Lower lobe of right lung (tissue), 2 donors: ENCODE data around the gene DIDO1. TPM values are rescaled to one million over a fixed set of nuclear protein-coding genes. Genes with fewer than 3 reads are reported as not detected.

Experiments used
- ATAC-seq, 2 donors: fragments of 200-7000 bp; cut with Tn5 transposase; one replicate each; pipeline ENCODE4 v1.9.1; 2020 to 2022; ENCODE audit warnings: mild to moderate bottlenecking in 2 of 2, moderate library complexity in 2 of 2
- DNase-seq: peaks from one replicate; pipeline ENCODE4 v3.0.0-alpha.2; 2020
- H3K27ac ChIP-seq: fragments of 200-600 bp; one replicate; pipeline ENCODE4 v1.8.0; 2022
- H3K27me3 ChIP-seq: fragments of 200-600 bp; one replicate; pipeline ENCODE4 v1.8.0; 2022; ENCODE audit warnings: low read depth
- H3K36me3 ChIP-seq: fragments of 200-600 bp; one replicate; pipeline ENCODE4 v1.8.0; 2022; ENCODE audit warnings: mild to moderate bottlenecking
- H3K4me1 ChIP-seq: fragments of 200-600 bp; one replicate; pipeline ENCODE4 v1.8.0; 2022
- H3K4me3 ChIP-seq: fragments of 200-600 bp; one replicate; pipeline ENCODE4 v1.8.0; 2022; ENCODE audit warnings: mild to moderate bottlenecking
- H3K9me3 ChIP-seq: fragments of 200-600 bp; one replicate; pipeline ENCODE4 v1.8.0; 2022
- intact Hi-C: fragments of 100-400 bp; cut with DNase I; formaldehyde crosslinking; loops from one replicate; pipeline ENCODE4 v1.11.0; 2022
- total RNA-seq: library from RNA; stranded (reverse); fragmentation: NEBNext Ultra II Directional; extraction: Animal tissue kit (Norgen Biotek cat#: 25700); gene quantifications from one replicate; pipeline ENCODE4 v1.2.1, GENCODE V29; 2021
- TF ChIP-seq, protein P1 (sequence below): fragments of 200-600 bp; IDR thresholded peaks from one replicate; pipeline ENCODE4 v1.8.0; 2022; ENCODE audit warnings: antibody characterized with exemption, mild to moderate bottlenecking
- donor health status: DM: no; HTN: yes; CAD: no; lungs with severe emphysema.

The DIDO1 gene
- total RNA-seq, 1 donor from 2014 or later = 54.6 TPM

DNA sequence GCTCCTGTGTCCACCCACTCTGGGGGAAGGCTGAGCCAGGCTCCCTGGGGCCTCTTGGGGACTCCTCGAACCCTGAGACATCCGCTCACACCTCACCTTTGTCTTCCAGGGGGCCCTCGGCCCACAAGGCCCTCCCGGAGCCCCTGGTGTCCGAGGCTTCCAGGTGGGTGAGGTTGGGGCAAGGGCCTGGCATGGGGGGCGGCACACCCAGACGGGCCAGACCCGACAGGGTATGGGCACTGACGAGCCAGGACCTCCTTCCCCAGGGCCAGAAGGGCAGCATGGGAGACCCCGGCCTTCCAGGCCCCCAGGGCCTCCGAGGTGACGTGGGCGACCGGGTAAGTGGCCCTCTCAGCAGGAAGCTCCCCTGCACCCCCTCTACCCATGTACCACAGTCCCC lies 96.1 kb downstream of the DIDO1 start:
- no peak for ATAC-seq
- TF ChIP-seq, protein P1, sequence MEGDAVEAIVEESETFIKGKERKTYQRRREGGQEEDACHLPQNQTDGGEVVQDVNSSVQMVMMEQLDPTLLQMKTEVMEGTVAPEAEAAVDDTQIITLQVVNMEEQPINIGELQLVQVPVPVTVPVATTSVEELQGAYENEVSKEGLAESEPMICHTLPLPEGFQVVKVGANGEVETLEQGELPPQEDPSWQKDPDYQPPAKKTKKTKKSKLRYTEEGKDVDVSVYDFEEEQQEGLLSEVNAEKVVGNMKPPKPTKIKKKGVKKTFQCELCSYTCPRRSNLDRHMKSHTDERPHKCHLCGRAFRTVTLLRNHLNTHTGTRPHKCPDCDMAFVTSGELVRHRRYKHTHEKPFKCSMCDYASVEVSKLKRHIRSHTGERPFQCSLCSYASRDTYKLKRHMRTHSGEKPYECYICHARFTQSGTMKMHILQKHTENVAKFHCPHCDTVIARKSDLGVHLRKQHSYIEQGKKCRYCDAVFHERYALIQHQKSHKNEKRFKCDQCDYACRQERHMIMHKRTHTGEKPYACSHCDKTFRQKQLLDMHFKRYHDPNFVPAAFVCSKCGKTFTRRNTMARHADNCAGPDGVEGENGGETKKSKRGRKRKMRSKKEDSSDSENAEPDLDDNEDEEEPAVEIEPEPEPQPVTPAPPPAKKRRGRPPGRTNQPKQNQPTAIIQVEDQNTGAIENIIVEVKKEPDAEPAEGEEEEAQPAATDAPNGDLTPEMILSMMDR = no peak
- no peak overlapping the region for H3K4me3 ChIP-seq
- no peak overlapping the region for H3K27ac ChIP-seq
- intact Hi-C loops = no loop called here
- H3K9me3 ChIP-seq = no peaks in the 10 kb centered on the region
- peaks cover 6% of the 10 kb centered on the region for H3K27me3 ChIP-seq
- H3K36me3 ChIP-seq = no peaks in the 10 kb centered on the region
- peaks cover 15% of the 10 kb centered on the region for H3K4me1 ChIP-seq
- DNase-seq = no peak

DNA sequence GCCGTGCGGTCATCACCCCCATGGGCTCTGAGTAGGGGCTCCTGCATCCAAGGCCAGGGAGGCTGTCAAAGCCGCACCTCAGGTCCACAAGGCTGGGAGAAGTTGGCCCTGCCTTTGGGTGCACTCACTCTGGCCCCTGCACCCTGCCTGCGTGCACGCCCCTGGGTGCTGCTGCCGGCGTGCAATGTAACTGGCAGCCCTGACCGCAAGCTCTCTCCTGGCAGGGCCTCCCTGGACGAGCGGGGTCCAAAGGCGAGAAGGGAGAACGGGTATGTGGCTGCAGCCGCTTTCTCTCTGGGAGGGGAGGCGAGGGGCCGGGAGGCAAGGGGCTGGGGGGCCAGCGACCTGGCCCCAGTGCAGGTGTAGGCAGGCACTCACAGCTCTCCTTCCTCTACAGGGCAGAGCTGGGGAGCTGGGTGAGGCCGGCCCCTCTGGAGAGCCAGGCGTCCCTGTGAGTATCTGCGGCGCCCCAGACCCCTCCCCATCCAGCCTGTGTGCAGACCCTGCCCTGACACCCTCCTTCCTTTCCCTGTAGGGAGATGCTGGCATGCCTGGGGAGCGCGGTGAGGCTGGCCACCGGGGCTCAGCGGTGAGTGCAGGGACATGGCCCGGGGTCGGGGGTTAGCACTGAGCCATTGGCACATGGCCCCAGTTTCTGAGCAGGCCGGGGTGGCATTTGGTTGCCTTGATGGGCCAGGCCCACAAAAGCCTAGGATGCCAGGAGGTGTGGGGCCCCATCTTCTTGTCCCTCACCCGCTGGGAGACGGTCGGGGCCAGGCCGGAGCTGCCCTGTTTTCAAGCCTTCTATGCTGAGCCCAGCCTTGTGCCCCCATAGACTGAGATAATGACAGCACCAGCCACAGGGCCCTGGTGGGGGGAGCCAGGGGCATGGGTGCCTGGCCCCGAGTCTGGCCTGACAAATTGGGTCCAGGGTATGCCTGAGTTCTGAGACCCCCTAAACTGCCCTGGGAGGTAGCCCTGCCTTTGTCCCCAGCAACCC lies 96.8 kb downstream of the DIDO1 start:
- peaks cover 4% of the 10 kb centered on the region for H3K27me3 ChIP-seq
- intact Hi-C loops = no loop called here
- DNase-seq (no peak), ATAC-seq (no peak)
- TF ChIP-seq, protein P1 = no peak
- peaks cover 17% of the 10 kb centered on the region for H3K4me1 ChIP-seq
- no peaks in the 10 kb centered on the region for H3K9me3 ChIP-seq
- H3K27ac ChIP-seq = no peak overlapping the region
- H3K36me3 ChIP-seq = no peaks in the 10 kb centered on the region
- H3K4me3 ChIP-seq = no peak overlapping the region

DNA sequence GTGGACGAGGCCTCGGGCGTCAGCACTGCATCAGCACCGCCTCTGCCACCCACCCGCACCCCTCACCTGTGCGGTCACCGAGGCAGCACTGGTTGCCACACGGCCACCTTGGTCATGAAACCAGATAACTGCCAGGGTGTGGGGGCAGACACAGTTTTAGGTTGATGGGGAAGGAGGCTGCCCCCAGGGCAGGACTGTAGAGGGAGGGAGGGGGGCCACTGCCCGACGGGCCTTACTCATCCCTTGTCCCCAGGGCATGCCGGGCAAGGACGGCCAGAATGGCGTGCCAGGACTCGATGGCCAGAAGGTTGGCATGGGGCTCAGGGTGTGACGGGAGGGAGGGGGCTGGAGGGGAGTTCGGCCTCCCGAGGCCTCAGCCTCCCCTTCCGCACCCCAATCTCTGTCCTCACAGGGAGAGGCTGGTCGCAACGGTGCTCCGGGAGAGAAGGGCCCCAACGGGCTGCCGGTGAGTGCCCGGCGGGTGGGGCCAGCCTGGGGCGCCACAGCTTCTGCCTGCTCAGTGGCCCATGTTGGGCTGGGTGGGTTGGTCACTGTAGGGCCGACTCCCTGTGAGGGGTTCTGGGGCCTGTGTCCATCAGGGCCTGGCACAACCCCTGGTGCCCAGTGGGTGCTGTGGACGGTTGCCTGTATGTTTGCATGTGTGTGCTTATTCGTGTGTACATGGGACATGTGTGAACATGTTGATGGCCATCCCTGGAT lies 97.6 kb downstream of the DIDO1 start:
- H3K27ac ChIP-seq = no peak overlapping the region
- H3K4me3 ChIP-seq = no peak overlapping the region
- intact Hi-C loops = no loop called here
- peaks cover 20% of the 10 kb centered on the region for H3K4me1 ChIP-seq
- H3K9me3 ChIP-seq = no peaks in the 10 kb centered on the region
- DNase-seq (no peak), ATAC-seq (no peak)
- TF ChIP-seq, protein P1 = no peak
- H3K36me3 ChIP-seq = no peaks in the 10 kb centered on the region
- no peaks in the 10 kb centered on the region for H3K27me3 ChIP-seq

DNA sequence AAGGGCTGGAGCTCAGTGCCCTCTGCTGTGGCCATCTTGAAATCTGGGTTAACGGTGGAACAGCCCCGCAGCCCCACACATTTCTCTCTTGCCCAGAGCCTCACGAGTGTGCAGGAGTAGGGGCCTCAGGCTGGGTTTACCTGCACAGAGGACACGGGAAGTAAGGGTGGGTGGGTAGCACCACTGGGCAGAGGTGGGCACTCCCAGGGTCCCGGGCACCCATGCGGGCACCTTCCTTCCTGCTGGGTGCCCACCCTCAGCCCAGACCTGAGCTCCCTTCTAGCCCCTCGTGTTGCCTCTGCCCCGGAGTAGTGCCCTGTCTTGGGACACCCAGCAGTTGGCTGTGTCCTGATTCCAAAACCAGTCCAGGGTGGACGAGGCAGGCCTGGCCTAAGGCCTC lies 98.3 kb downstream of the DIDO1 start:
- intact Hi-C loops = no loop called here

More for the DNA sequence above, 98.3 kb downstream of the DIDO1 start:
- TF ChIP-seq, protein P1 = no peak
- DNase-seq (no peak), ATAC-seq (no peak)
- Histone ChIP-seq H3K4me1 (peaks cover 19% of the 10 kb centered on the region), H3K36me3 (no peaks in the 10 kb centered on the region), H3K27me3 (no peaks in the 10 kb centered on the region), H3K9me3 (no peaks in the 10 kb centered on the region), H3K4me3 (no peak overlapping the region), H3K27ac (no peak overlapping the region)

Other genes starting within 250 kb of the DIDO1 start
- not detected for gene NTSR1, start 217.7 kb downstream of the DIDO1 start, total RNA-seq
- 8.3 TPM for gene MRGBP, start 130.0 kb downstream of the DIDO1 start, total RNA-seq
- gene OGFR, start 121.7 kb downstream of the DIDO1 start, total RNA-seq = 69.4 TPM
- 0.89 TPM for gene COL9A3, start 109.5 kb downstream of the DIDO1 start, total RNA-seq
- 8.2 TPM for gene TCFL5, start 64.7 kb downstream of the DIDO1 start, total RNA-seq
- 26.2 TPM for gene GID8, start 11.6 kb upstream of the DIDO1 start, total RNA-seq
- 10.4 TPM for gene SLC17A9, start 26.2 kb upstream of the DIDO1 start, total RNA-seq
- gene BHLHE23, start 80.5 kb upstream of the DIDO1 start, total RNA-seq = not detected